SU-DHL-6 (cell line): ENCODE results near the gene GNPTG.

Experiments used
- H2AFZ ChIP-seq: fragments of 200-600 bp; sonication (generic); 2 replicates; pipeline ENCODE4 v1.6.1; 2014; ENCODE audit warnings: low read depth, mild to moderate bottlenecking, moderate library complexity, mixed read lengths, antibody characterized with exemption, low read length; ENCODE audit not compliant: severe bottlenecking
- H3F3A ChIP-seq: fragments of 200-600 bp; shearing (Covaris generic); 2 replicates; pipeline ENCODE4 v1.6.0; 2016; ENCODE audit warnings: antibody characterized with exemption, mild to moderate bottlenecking; ENCODE audit not compliant: insufficient read depth
- H3K27ac ChIP-seq: fragments of 200-600 bp; sonication (generic); 2 replicates; pipeline ENCODE4 v1.5.1; 2016; ENCODE audit warnings: low read depth, mild to moderate bottlenecking, low read length, moderate library complexity, mixed read lengths
- H3K27me3 ChIP-seq: fragments of 200-600 bp; sonication (generic), shearing (Covaris generic); 2 replicates; pipeline ENCODE4 v1.6.0; 2014; ENCODE audit warnings: mild to moderate bottlenecking, low read length
- H3K36me3 ChIP-seq: fragments of 200-600 bp; sonication (generic); 2 replicates; pipeline ENCODE4 v1.6.1; 2014; ENCODE audit warnings: mild to moderate bottlenecking, low read length, mixed read lengths
- H3K4me2 ChIP-seq: fragments of 300-600, 200-600 bp; shearing (Covaris generic), sonication (generic); 2 replicates; pipeline ENCODE4 v1.6.0; 2014; ENCODE audit warnings: low read length, low read depth, mild to moderate bottlenecking; ENCODE audit not compliant: poor library complexity, severe bottlenecking
- H3K4me3 ChIP-seq: fragments of 200-600 bp; sonication (generic); 2 replicates; pipeline ENCODE4 v1.5.1; 2014; ENCODE audit warnings: antibody characterized with exemption, low read length, mild to moderate bottlenecking, mixed read lengths; ENCODE audit not compliant: insufficient read depth, poor library complexity, severe bottlenecking
- H3K79me2 ChIP-seq: fragments of 200-600 bp; sonication (generic); 2 replicates; pipeline ENCODE4 v1.6.1; 2014; ENCODE audit warnings: mild to moderate bottlenecking, low read length, moderate library complexity; ENCODE audit not compliant: insufficient read depth
- H3K9ac ChIP-seq: fragments of 200-600 bp; sonication (generic); 2 replicates; pipeline ENCODE4 v1.7.0; 2014; ENCODE audit warnings: mild to moderate bottlenecking, low read length
- H3K9me2 ChIP-seq: fragments of 200-600 bp; sonication (generic); replicated peaks from 2 replicates; pipeline ENCODE4 v1.6.1; 2014; ENCODE audit warnings: low read length; ENCODE audit not compliant: insufficient read depth
- H3K9me3 ChIP-seq: fragments of 200-600 bp; sonication (generic); 2 replicates; pipeline ENCODE4 v1.6.1; 2014; ENCODE audit warnings: low read length, mixed read lengths; ENCODE audit not compliant: insufficient read depth
- H4K20me1 ChIP-seq: fragments of 200-600 bp; sonication (generic); 2 replicates; pipeline ENCODE4 v1.6.1; 2014; ENCODE audit warnings: low read depth, mild to moderate bottlenecking, antibody characterized with exemption, low read length, moderate library complexity, mixed read lengths
- CTCF ChIP-seq: fragments of 200-600 bp; sonication (generic); IDR thresholded peaks from one replicate; pipeline ENCODE4 v1.5.1; 2017; ENCODE audit warnings: antibody characterized with exemption, mild to moderate bottlenecking, low read length, moderate library complexity; ENCODE audit not compliant: insufficient read depth, poor library complexity, severe bottlenecking
- EZH2phosphoT487 ChIP-seq: fragments of 200-600 bp; sonication (generic), shearing (Covaris generic); conservative IDR thresholded peaks from 2 replicates; pipeline ENCODE4 v1.6.1; 2018; ENCODE audit warnings: mild to moderate bottlenecking, antibody characterized with exemption, low read length, moderate library complexity, mixed read lengths

Gene GNPTG

DNA sequence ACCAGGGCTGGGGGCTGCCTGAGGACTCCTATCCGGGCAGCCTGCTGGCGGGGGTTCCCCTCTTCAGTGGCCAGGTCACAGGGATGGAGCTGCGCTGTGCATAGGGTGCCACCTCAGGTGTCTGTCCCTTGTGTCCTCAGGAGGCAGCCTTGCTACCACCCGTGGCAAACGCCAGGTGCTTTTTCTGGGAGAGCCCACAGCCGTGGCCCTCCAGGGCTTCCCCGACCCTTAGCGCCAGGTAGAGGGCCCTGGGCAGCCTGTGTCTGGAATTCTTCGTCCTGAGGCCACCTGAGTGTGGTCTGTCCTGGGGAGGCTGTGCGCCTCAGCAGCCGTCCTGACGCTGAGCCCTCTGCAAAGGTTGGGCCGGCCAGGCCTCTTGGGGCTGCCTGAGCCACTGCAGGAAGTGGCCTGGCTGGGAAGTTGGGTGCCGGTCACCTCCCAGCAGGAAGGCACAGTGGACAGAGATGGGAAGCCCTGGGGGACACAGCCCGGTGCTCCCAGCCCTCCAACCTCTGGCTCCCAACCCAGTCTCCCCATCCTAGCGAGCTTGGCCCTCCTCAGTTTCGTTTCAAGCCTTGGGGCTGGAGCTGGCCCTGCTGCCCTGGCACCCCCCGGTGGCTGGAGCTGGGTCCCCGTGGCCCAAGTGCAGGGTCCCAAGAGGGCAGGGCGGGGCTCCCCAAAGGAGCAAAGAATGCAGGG lies 25.9 kb upstream of the GNPTG start:
- Histone ChIP-seq H3K9me3 (no peaks in the 10 kb centered on the region), H3F3A (0 out of 2 replicates have a peak, but pooled peaks cover 4% of the 10 kb centered on the region), H3K36me3 (no peaks in the 10 kb centered on the region), H3K4me3 (no peak overlapping the region), H3K79me2 (no peaks in the 10 kb centered on the region), H3K9me2 (no peaks in the 10 kb centered on the region), H3K4me2 (no peak overlapping the region), H4K20me1 (no peaks in the 10 kb centered on the region), H3K9ac (no peak overlapping the region), H3K27ac (no peak overlapping the region), H3K27me3 (no peaks in the 10 kb centered on the region), H2AFZ (no peak overlapping the region)
- TF ChIP-seq EZH2phosphoT487 (no peak), CTCF (no peak)

DNA sequence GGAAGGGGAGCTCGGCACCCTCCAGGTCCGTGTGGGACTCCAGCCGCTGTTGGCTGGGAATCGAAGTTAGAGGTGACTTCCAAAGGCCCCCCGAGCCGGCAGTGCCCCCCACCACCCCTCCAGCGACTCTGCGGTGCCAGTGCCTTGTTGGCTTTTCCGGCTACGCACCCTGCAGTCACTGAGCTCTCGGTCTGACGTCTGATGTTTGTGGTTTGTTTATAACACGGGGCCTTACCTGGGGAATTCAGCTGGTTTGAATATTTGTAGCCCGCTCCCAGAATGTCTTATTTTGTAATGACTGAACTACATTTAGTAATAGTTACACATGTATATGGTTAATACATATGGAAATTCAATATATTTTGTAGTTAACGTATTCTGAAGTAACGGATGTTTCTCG lies 25.3 kb upstream of the GNPTG start:
- Histone ChIP-seq H3F3A (0 out of 2 replicates have a peak, but pooled peaks cover 4% of the 10 kb centered on the region), H3K79me2 (no peaks in the 10 kb centered on the region), H3K9me2 (no peaks in the 10 kb centered on the region), H3K36me3 (no peaks in the 10 kb centered on the region), H2AFZ (no peak overlapping the region), H3K27ac (no peak overlapping the region), H4K20me1 (no peaks in the 10 kb centered on the region), H3K4me3 (no peak overlapping the region), H3K9ac (no peak overlapping the region), H3K9me3 (no peaks in the 10 kb centered on the region), H3K4me2 (no peak overlapping the region), H3K27me3 (no peaks in the 10 kb centered on the region)
- TF ChIP-seq CTCF = no peak
- no peak for TF ChIP-seq EZH2phosphoT487

DNA sequence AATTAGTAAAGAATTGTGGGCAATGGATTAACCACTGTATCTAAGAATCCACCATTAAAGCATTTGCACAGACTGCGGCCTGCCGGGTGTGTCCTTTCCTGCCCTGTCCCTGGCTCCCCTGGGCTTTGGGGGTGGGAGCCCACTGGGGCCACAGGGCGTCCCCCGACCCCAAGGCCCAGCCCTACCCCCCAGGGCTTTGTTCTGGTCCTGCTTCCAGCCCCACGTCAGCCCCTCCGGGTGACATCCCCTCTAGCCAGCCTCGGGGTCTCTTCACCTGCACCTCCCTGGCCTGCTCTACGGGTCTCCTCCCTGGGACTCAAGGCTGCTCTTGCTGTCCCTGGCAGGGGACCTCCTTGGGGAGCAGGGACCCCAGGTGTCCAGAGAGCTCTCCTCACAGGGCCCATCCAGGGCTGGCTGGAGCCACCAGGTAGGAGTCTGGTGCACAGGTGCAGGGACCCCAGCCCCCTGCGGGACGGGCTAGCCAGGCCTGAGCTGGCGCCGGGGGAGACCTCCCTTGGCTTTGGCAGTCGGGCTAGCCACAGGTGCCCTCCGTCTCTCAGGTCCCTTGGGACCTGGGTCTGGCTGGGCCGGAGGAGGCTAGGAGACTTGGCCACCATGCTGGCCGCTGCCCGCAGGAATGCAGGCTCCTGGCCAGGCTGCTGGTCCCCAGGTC lies 24.6 kb upstream of the GNPTG start:
- Histone ChIP-seq H3F3A (0 out of 2 replicates have a peak, but pooled peaks cover 4% of the 10 kb centered on the region), H4K20me1 (no peaks in the 10 kb centered on the region), H3K27ac (no peak overlapping the region), H3K36me3 (no peaks in the 10 kb centered on the region), H3K9me2 (no peaks in the 10 kb centered on the region), H3K4me3 (no peak overlapping the region), H3K79me2 (no peaks in the 10 kb centered on the region), H3K27me3 (no peaks in the 10 kb centered on the region), H2AFZ (no peak overlapping the region), H3K9me3 (no peaks in the 10 kb centered on the region), H3K9ac (no peak overlapping the region), H3K4me2 (no peak overlapping the region)
- TF ChIP-seq CTCF = no peak
- TF ChIP-seq EZH2phosphoT487 = no peak
